Neural cell (in vitro differentiated cells): ENCODE results near the gene STXBP5. TPM values are rescaled to one million over a fixed set of nuclear protein-coding genes. Genes with fewer than 3 reads are reported as not detected.

Source experiments
- H2AFZ ChIP-seq: fragments of 200-600, 300-800 bp; sonication (generic), shearing (Covaris generic); 2 replicates; pipeline ENCODE4 v1.6.0; 2014; ENCODE audit warnings: low read depth, mild to moderate bottlenecking, antibody characterized with exemption, low read length, moderate library complexity
- H3F3A ChIP-seq: fragments of 200-600 bp; shearing (Covaris generic); 2 replicates; pipeline ENCODE4 v1.6.1; 2016; ENCODE audit warnings: mild to moderate bottlenecking, moderate library complexity, mixed read lengths, antibody characterized with exemption, low read length; ENCODE audit not compliant: insufficient read depth, poor library complexity, severe bottlenecking
- H3K27ac ChIP-seq: fragments of 200-600, 300-800 bp; sonication (generic), shearing (Covaris generic); 2 replicates; pipeline ENCODE4 v1.5.1; 2014; ENCODE audit warnings: mild to moderate bottlenecking, low read length, moderate library complexity
- H3K27me3 ChIP-seq: fragments of 300-800, 200-600 bp; sonication (generic), shearing (Covaris generic); 2 replicates; pipeline ENCODE4 v1.6.0; 2014; ENCODE audit warnings: mild to moderate bottlenecking, low read depth, low read length, moderate library complexity; ENCODE audit not compliant: insufficient read depth
- H3K36me3 ChIP-seq: fragments of 300-800, 200-600 bp; sonication (generic), shearing (Covaris generic); 2 replicates; pipeline ENCODE4 v1.5.1; 2014; ENCODE audit warnings: mild to moderate bottlenecking, antibody characterized with exemption, low read length, moderate library complexity; ENCODE audit not compliant: insufficient read depth
- H3K4me2 ChIP-seq: fragments of 300-800, 200-600 bp; sonication (generic), shearing (Covaris generic); 2 replicates; pipeline ENCODE4 v1.6.0; 2014; ENCODE audit warnings: mild to moderate bottlenecking, low read length
- H3K4me3 ChIP-seq: fragments of 300-800, 200-600 bp; sonication (generic), shearing (Covaris generic); 2 replicates; pipeline ENCODE4 v1.5.1; 2014; ENCODE audit warnings: mild to moderate bottlenecking, low read length, moderate library complexity
- H3K79me2 ChIP-seq: fragments of 200-600 bp; shearing (Covaris generic); replicated peaks from 2 replicates; pipeline ENCODE4 v1.6.0; 2014; ENCODE audit warnings: mild to moderate bottlenecking, low read length, moderate library complexity; ENCODE audit not compliant: insufficient read depth
- H3K9ac ChIP-seq: fragments of 300-800, 200-600 bp; sonication (generic), shearing (Covaris generic); 2 replicates; pipeline ENCODE4 v1.6.1; 2016; ENCODE audit warnings: mild to moderate bottlenecking, low read length, mixed read lengths
- H3K9me2 ChIP-seq: fragments of 200-600 bp; shearing (Covaris generic); 2 replicates; pipeline ENCODE4 v1.6.1; 2016; ENCODE audit warnings: mild to moderate bottlenecking, low read length, mixed read lengths; ENCODE audit not compliant: insufficient read depth
- H3K9me3 ChIP-seq: fragments of 200-600, 300-800 bp; sonication (generic), shearing (Covaris generic); 2 replicates; pipeline ENCODE4 v1.6.1; 2016; ENCODE audit warnings: mild to moderate bottlenecking, mixed run types, low read length, moderate library complexity, mixed read lengths
- H4K20me1 ChIP-seq: fragments of 200-600 bp; shearing (Covaris generic); 2 replicates; pipeline ENCODE4 v1.6.1; 2016; ENCODE audit warnings: mild to moderate bottlenecking, mixed run types; ENCODE audit not compliant: insufficient read depth
- CTCF ChIP-seq: fragments of 450-650 bp; IDR thresholded peaks from 2 replicates; pipeline ENCODE4 v1.5.1; 2014; ENCODE audit warnings: antibody characterized with exemption, mild to moderate bottlenecking, moderate library complexity; ENCODE audit not compliant: poor library complexity, severe bottlenecking
- EP300 ChIP-seq: fragments of 450-650 bp; conservative IDR thresholded peaks from 2 replicates; pipeline ENCODE4 v1.6.1; 2014; ENCODE audit warnings: antibody characterized with exemption, mild to moderate bottlenecking, moderate library complexity; ENCODE audit not compliant: poor library complexity, severe bottlenecking
- EZH2 ChIP-seq: fragments of 200-600, 300-800 bp; shearing (Covaris generic), sonication (generic); IDR thresholded peaks from 2 replicates; pipeline ENCODE4 v1.6.1; 2014; ENCODE audit warnings: antibody characterized with exemption, low read length, borderline replicate concordance, mild to moderate bottlenecking; ENCODE audit not compliant: insufficient read depth, poor library complexity, severe bottlenecking
- MXI1 ChIP-seq: fragments of 450-650 bp; conservative IDR thresholded peaks from 2 replicates; pipeline ENCODE4 v1.6.1; 2014; ENCODE audit warnings: antibody characterized with exemption, mild to moderate bottlenecking; ENCODE audit not compliant: poor library complexity, severe bottlenecking
- POLR2AphosphoS5 ChIP-seq: IDR thresholded peaks from 2 replicates; pipeline ENCODE4 v1.6.1; 2012
- RAD21 ChIP-seq: fragments of 450-650 bp; conservative IDR thresholded peaks from 2 replicates; pipeline ENCODE4 v1.6.1; 2014; ENCODE audit warnings: antibody characterized with exemption, mild to moderate bottlenecking, moderate library complexity
- SMC3 ChIP-seq: fragments of 450-650 bp; conservative IDR thresholded peaks from 2 replicates; pipeline ENCODE4 v1.6.1; 2014; ENCODE audit warnings: antibody characterized with exemption, mild to moderate bottlenecking, moderate library complexity; ENCODE audit not compliant: poor library complexity
- TAF1 ChIP-seq: IDR thresholded peaks from 2 replicates; pipeline ENCODE4 v1.6.1; 2012; ENCODE audit warnings: low read depth
- polyA plus RNA-seq: library from polyadenylated mRNA; depleted of rRNA; stranded (reverse); fragments of >200 nt; gene quantifications from 2 replicates; pipeline ENCODE4 v1.2.3, GENCODE V29; 2014
- TF ChIP-seq, protein P1 (sequence below): IDR thresholded peaks from 2 replicates; pipeline ENCODE4 v1.6.1; 2012; ENCODE audit warnings: borderline replicate concordance

STXBP5 gene
- polyA plus RNA-seq, 1 donor from 2014 or later: 56.4 TPM

DNA sequence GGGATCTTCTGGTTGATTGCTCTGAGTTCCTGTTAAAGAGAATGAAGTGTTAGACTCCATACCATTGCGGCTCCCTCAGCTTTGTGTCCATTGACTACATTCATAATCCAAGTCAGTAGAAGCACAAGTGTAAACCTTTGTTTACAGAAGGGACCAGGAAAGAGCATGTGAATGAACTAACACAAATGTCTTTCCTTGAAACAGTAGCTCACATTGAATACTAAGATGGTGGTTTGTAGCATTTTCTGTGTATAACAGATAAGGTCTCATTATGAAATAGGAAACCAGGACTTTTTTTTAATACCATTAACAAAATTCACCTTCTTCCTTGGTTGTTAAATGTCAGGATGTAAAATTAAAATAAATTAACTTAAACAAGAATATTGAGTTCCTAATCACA, 8.4 kb downstream of the STXBP5 start:
- TF ChIP-seq POLR2AphosphoS5 (no peak), RAD21 (no peak), SMC3 (no peak), CTCF (no peak), TAF1 (no peak), EP300 (no peak), MXI1 (no peak)
- TF ChIP-seq, protein P1, sequence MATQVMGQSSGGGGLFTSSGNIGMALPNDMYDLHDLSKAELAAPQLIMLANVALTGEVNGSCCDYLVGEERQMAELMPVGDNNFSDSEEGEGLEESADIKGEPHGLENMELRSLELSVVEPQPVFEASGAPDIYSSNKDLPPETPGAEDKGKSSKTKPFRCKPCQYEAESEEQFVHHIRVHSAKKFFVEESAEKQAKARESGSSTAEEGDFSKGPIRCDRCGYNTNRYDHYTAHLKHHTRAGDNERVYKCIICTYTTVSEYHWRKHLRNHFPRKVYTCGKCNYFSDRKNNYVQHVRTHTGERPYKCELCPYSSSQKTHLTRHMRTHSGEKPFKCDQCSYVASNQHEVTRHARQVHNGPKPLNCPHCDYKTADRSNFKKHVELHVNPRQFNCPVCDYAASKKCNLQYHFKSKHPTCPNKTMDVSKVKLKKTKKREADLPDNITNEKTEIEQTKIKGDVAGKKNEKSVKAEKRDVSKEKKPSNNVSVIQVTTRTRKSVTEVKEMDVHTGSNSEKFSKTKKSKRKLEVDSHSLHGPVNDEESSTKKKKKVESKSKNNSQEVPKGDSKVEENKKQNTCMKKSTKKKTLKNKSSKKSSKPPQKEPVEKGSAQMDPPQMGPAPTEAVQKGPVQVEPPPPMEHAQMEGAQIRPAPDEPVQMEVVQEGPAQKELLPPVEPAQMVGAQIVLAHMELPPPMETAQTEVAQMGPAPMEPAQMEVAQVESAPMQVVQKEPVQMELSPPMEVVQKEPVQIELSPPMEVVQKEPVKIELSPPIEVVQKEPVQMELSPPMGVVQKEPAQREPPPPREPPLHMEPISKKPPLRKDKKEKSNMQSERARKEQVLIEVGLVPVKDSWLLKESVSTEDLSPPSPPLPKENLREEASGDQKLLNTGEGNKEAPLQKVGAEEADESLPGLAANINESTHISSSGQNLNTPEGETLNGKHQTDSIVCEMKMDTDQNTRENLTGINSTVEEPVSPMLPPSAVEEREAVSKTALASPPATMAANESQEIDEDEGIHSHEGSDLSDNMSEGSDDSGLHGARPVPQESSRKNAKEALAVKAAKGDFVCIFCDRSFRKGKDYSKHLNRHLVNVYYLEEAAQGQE: no peak
- H3K4me2 ChIP-seq: no peak overlapping the region
- no peaks in the 10 kb centered on the region for H3K9me3 ChIP-seq
- peaks cover 24% of the 10 kb centered on the region for H3K79me2 ChIP-seq
- H4K20me1 ChIP-seq: no peaks in the 10 kb centered on the region
- H3K9me2 ChIP-seq: no peaks in the 10 kb centered on the region
- no peaks in the 10 kb centered on the region for H3K27me3 ChIP-seq
- H3K4me3 ChIP-seq: no peak overlapping the region
- H3F3A ChIP-seq: no peaks in the 10 kb centered on the region
- no peak overlapping the region for H2AFZ ChIP-seq
- no peak overlapping the region for H3K9ac ChIP-seq
- H3K27ac ChIP-seq: no peak overlapping the region
- H3K36me3 ChIP-seq: no peaks in the 10 kb centered on the region

GRCh38 chr6:147213772-147214171, 9.6 kb downstream of the STXBP5 start:
- H3K9ac ChIP-seq: no peak overlapping the region
- H4K20me1 ChIP-seq: no peaks in the 10 kb centered on the region
- H3K4me2 ChIP-seq: no peak overlapping the region
- peaks cover 13% of the 10 kb centered on the region for H3K79me2 ChIP-seq
- no peaks in the 10 kb centered on the region for H3K27me3 ChIP-seq
- peaks cover 3% of the 10 kb centered on the region for H3K36me3 ChIP-seq
- no peak overlapping the region for H3K4me3 ChIP-seq
- H3K27ac ChIP-seq: no peak overlapping the region
- no peak overlapping the region for H2AFZ ChIP-seq
- TF ChIP-seq, protein P1: no peak
- no peak for TF ChIP-seq SMC3
- no peak for TF ChIP-seq POLR2AphosphoS5
- TF ChIP-seq TAF1: no peak
- TF ChIP-seq MXI1: no peak
- no peak for TF ChIP-seq RAD21
- TF ChIP-seq CTCF: no peak
- no peak for TF ChIP-seq EZH2
- no peak for TF ChIP-seq EP300
- no peaks in the 10 kb centered on the region for H3K9me2 ChIP-seq
- H3F3A ChIP-seq: no peaks in the 10 kb centered on the region
- H3K9me3 ChIP-seq: no peaks in the 10 kb centered on the region
